ENCODE results near the gene COL15A1.

Gene COL15A1

DNA sequence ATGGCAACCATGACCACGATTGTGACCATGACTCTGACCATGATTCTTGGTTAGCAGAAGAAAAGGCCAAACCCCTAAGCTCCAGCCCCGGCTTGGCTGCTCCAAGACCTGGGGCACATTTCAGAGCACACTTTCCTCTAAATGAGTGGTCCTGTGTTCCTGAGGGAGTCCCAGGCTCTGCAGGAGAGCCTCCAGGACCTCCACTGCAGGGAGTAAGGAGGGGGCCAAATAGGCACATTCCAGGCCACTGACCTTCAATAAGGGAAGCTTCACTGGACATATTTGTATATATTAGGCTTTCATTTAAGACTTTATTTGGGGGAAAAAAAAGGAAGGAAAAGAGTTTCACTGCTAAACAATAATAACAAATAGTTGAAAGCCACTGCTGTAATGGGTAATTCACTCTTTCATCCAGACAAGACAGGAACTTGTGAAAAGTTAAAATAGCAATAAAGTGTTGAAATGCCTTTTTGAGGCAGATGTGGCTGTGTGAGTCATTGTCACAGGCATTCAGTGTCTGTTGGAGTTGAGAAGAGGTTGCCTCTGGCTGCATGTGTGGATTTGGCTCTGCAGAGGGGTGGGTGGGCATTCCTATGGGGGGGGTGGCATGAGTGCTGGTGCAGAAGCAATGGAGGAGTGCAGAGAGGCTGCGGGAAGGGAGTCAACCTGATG is 97.3 kb downstream of the COL15A1 start:
- Histone ChIP-seq H3K27me3 (ENCODE audit: control insufficient read depth in 1 of 2, insufficient read depth in 2 of 2, low read length in 2 of 2) (no peaks in the 10 kb centered on the region), H3K4me1 (ENCODE audit: control insufficient read depth in 1 of 2, insufficient read depth in 2 of 2, low read length in 2 of 2) (no peaks in the 10 kb centered on the region), H3K4me3 (ENCODE audit: low read depth in 1 of 2, low read length in 2 of 2) (no peak overlapping the region), H3K9ac (ENCODE audit: low read depth in 1 of 2, low read length in 2 of 2) (no peak overlapping the region), H3K27ac (ENCODE audit: low read depth, low read length) (no peak overlapping the region), H3K36me3 (ENCODE audit: control insufficient read depth in 1 of 2, insufficient read depth in 2 of 2, low read length in 2 of 2) (no peaks in the 10 kb centered on the region), H3K9me3 (ENCODE audit: control insufficient read depth in 1 of 2, low read length in 2 of 2) (no peaks in the 10 kb centered on the region)

DNA sequence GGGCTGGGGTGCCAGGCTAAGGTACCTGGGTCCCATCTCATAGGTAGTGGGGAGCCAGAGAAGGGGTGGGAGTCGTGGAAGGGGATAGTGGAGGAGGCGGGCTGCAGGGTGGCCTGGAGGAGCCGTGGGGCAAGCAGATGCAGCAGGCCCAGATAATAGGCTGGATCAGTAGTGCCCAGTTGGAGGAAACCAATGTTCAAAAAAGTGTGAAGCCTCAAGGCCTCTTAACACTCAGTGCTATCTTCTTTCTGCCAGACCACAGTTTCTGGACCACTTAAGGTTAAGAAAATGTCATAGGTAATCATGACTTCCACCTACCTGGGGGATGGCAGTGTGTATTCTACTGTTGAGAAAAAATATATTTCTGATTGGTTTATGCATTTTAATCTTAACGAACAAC is 97.9 kb downstream of the COL15A1 start:
- no peaks in the 10 kb centered on the region for H3K36me3 ChIP-seq (ENCODE audit: control insufficient read depth in 1 of 2, insufficient read depth in 2 of 2, low read length in 2 of 2)
- H3K4me3 ChIP-seq (ENCODE audit: low read depth in 1 of 2, low read length in 2 of 2), result no peak overlapping the region
- no peaks in the 10 kb centered on the region for H3K9me3 ChIP-seq (ENCODE audit: control insufficient read depth in 1 of 2, low read length in 2 of 2)
- H3K9ac ChIP-seq (ENCODE audit: low read depth in 1 of 2, low read length in 2 of 2), result no peak overlapping the region
- H3K27me3 ChIP-seq (ENCODE audit: control insufficient read depth in 1 of 2, insufficient read depth in 2 of 2, low read length in 2 of 2), result no peaks in the 10 kb centered on the region
- H3K27ac ChIP-seq (ENCODE audit: low read depth, low read length), result no peak overlapping the region
- no peaks in the 10 kb centered on the region for H3K4me1 ChIP-seq (ENCODE audit: control insufficient read depth in 1 of 2, insufficient read depth in 2 of 2, low read length in 2 of 2)

GRCh38 chr9:99042620-99043019 is 98.9 kb downstream of the COL15A1 start:
- no peaks in the 10 kb centered on the region for H3K9me3 ChIP-seq (ENCODE audit: control insufficient read depth in 1 of 2, low read length in 2 of 2)
- no peaks in the 10 kb centered on the region for H3K36me3 ChIP-seq (ENCODE audit: control insufficient read depth in 1 of 2, insufficient read depth in 2 of 2, low read length in 2 of 2)
- H3K4me3 ChIP-seq (ENCODE audit: low read depth in 1 of 2, low read length in 2 of 2), result no peak overlapping the region
- H3K27ac ChIP-seq (ENCODE audit: low read depth, low read length), result no peak overlapping the region
- no peaks in the 10 kb centered on the region for H3K27me3 ChIP-seq (ENCODE audit: control insufficient read depth in 1 of 2, insufficient read depth in 2 of 2, low read length in 2 of 2)
- no peak overlapping the region for H3K9ac ChIP-seq (ENCODE audit: low read depth in 1 of 2, low read length in 2 of 2)
- no peaks in the 10 kb centered on the region for H3K4me1 ChIP-seq (ENCODE audit: control insufficient read depth in 1 of 2, insufficient read depth in 2 of 2, low read length in 2 of 2)

- Histone ChIP-seq H3K36me3 (ENCODE audit: control insufficient read depth in 1 of 2, insufficient read depth in 2 of 2, low read length in 2 of 2) (no peaks in the 10 kb centered on the region), H3K27me3 (ENCODE audit: control insufficient read depth in 1 of 2, insufficient read depth in 2 of 2, low read length in 2 of 2) (no peaks in the 10 kb centered on the region), H3K4me1 (ENCODE audit: control insufficient read depth in 1 of 2, insufficient read depth in 2 of 2, low read length in 2 of 2) (no peaks in the 10 kb centered on the region), H3K9me3 (ENCODE audit: control insufficient read depth in 1 of 2, low read length in 2 of 2) (no peaks in the 10 kb centered on the region), H3K27ac (ENCODE audit: low read depth, low read length) (no peak overlapping the region), H3K4me3 (ENCODE audit: low read depth in 1 of 2, low read length in 2 of 2) (no peak overlapping the region), H3K9ac (ENCODE audit: low read depth in 1 of 2, low read length in 2 of 2) (no peak overlapping the region)
These were observed 101.1 kb downstream of the COL15A1 start for GRCh38 chr9:99044827-99045226.

DNA sequence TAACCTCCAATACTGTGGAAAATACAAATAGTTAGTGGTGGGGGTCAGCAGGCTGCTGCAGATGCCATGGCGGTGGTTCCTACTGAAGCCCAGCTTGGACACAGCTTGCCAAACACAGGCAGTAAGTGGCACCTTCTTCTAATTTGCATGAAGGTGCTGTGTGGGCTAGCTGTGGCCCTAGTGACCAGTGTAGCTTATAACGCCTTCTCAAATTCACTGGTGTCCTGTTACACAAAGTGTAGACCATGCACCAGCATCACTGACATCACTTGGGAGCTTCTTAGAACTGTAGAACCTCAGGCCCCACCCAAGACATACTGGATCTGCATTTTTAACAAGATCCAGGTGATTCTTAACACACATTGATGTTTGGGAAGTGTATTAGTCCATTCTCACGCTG is 102.4 kb downstream of the COL15A1 start:
- H3K36me3 ChIP-seq (ENCODE audit: control insufficient read depth in 1 of 2, insufficient read depth in 2 of 2, low read length in 2 of 2), result no peaks in the 10 kb centered on the region
- H3K9me3 ChIP-seq (ENCODE audit: control insufficient read depth in 1 of 2, low read length in 2 of 2), result no peaks in the 10 kb centered on the region

DNA sequence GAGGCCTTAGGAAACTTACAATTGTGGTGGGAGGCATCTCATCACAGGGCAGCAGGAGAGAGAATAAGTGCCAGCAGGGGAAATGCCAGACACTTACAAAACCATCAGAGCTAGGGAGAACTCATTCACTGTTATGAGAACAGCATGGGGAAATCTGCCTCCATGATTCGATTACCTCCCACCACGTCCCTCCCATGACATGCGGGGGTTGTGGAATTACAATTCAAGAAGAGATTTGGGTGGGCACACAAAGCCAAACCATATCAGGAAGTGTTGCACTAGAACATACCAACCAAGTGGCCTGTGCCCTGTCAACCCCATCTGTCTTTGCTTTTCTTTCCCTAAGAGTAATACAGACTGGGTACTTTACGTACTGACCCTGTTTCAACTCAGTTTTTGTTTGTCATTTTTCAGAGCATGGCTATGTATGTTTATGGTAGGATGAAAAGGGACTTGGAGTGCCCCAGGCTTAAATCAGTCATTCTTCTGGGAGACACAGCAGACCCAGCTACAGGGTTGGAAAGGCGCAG is 102.9 kb downstream of the COL15A1 start:
- Histone ChIP-seq H3K27ac (ENCODE audit: low read depth, low read length) (no peak overlapping the region), H3K36me3 (ENCODE audit: control insufficient read depth in 1 of 2, insufficient read depth in 2 of 2, low read length in 2 of 2) (no peaks in the 10 kb centered on the region)

More for the DNA sequence above, 102.4 kb downstream of the COL15A1 start:
- Histone ChIP-seq H3K4me1 (ENCODE audit: control insufficient read depth in 1 of 2, insufficient read depth in 2 of 2, low read length in 2 of 2) (no peaks in the 10 kb centered on the region), H3K27ac (ENCODE audit: low read depth, low read length) (no peak overlapping the region), H3K27me3 (ENCODE audit: control insufficient read depth in 1 of 2, insufficient read depth in 2 of 2, low read length in 2 of 2) (no peaks in the 10 kb centered on the region), H3K4me3 (ENCODE audit: low read depth in 1 of 2, low read length in 2 of 2) (no peak overlapping the region), H3K9ac (ENCODE audit: low read depth in 1 of 2, low read length in 2 of 2) (no peak overlapping the region)

DNA sequence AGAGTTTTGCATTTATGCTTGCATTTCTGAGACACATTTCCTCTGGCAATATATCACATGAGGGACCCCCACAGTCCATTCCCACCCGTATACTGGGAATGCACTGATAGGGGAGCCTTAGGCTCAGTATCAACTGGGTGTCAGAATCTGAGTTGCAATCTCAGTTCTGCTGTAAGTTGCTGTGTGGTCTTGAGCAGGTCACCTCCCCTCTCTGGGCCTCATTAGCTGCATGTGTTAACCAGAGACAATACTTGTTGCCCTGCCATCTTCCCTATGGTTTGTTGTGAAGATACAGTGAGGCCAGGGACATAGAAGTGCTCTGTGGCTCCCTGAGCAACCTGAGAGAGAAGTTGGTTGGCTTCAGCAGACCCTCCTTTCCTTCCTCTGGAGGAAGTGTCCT is 105.5 kb downstream of the COL15A1 start:
- Histone ChIP-seq H3K36me3 (ENCODE audit: control insufficient read depth in 1 of 2, insufficient read depth in 2 of 2, low read length in 2 of 2) (no peaks in the 10 kb centered on the region), H3K27ac (ENCODE audit: low read depth, low read length) (no peak overlapping the region)

More for the DNA sequence above, 102.9 kb downstream of the COL15A1 start:
- Histone ChIP-seq H3K9me3 (ENCODE audit: control insufficient read depth in 1 of 2, low read length in 2 of 2) (no peaks in the 10 kb centered on the region), H3K4me1 (ENCODE audit: control insufficient read depth in 1 of 2, insufficient read depth in 2 of 2, low read length in 2 of 2) (no peaks in the 10 kb centered on the region), H3K9ac (ENCODE audit: low read depth in 1 of 2, low read length in 2 of 2) (no peak overlapping the region), H3K27me3 (ENCODE audit: control insufficient read depth in 1 of 2, insufficient read depth in 2 of 2, low read length in 2 of 2) (no peaks in the 10 kb centered on the region), H3K4me3 (ENCODE audit: low read depth in 1 of 2, low read length in 2 of 2) (no peak overlapping the region)

DNA sequence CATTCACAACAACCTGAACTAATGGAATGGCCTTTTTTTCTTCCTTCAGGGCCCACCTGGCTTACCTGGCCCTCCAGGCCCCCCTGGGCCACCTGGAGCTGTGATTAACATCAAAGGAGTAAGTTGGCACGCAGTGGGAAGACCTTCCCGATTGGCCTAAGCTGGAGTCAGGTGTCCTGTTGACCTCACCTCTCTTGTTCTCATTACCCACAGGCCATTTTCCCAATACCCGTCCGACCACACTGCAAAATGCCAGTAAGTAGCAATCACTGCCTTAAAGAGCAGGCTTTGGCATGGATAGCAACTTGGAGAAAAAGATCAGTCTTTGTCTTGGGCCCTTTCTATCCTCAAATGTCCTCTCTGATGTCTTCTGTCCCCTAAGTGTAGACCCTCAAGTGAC is 105.9 kb downstream of the COL15A1 start:
- no peak overlapping the region for H3K9ac ChIP-seq (ENCODE audit: low read depth in 1 of 2, low read length in 2 of 2)
- H3K4me1 ChIP-seq (ENCODE audit: control insufficient read depth in 1 of 2, insufficient read depth in 2 of 2, low read length in 2 of 2), result peaks cover 0 to 13% of the 10 kb centered on the region in 2 donors
- H3K36me3 ChIP-seq (ENCODE audit: control insufficient read depth in 1 of 2, insufficient read depth in 2 of 2, low read length in 2 of 2), result no peaks in the 10 kb centered on the region
- no peaks in the 10 kb centered on the region for H3K27me3 ChIP-seq (ENCODE audit: control insufficient read depth in 1 of 2, insufficient read depth in 2 of 2, low read length in 2 of 2)
- H3K9me3 ChIP-seq (ENCODE audit: control insufficient read depth in 1 of 2, low read length in 2 of 2), result no peaks in the 10 kb centered on the region
- no peak overlapping the region for H3K27ac ChIP-seq (ENCODE audit: low read depth, low read length)
- H3K4me3 ChIP-seq (ENCODE audit: low read depth in 1 of 2, low read length in 2 of 2), result no peak overlapping the region

More for the DNA sequence above, 105.5 kb downstream of the COL15A1 start:
- Histone ChIP-seq H3K4me3 (ENCODE audit: low read depth in 1 of 2, low read length in 2 of 2) (no peak overlapping the region), H3K9ac (ENCODE audit: low read depth in 1 of 2, low read length in 2 of 2) (no peak overlapping the region), H3K4me1 (ENCODE audit: control insufficient read depth in 1 of 2, insufficient read depth in 2 of 2, low read length in 2 of 2) (peaks cover 0 to 13% of the 10 kb centered on the region in 2 donors), H3K27me3 (ENCODE audit: control insufficient read depth in 1 of 2, insufficient read depth in 2 of 2, low read length in 2 of 2) (no peaks in the 10 kb centered on the region), H3K9me3 (ENCODE audit: control insufficient read depth in 1 of 2, low read length in 2 of 2) (no peaks in the 10 kb centered on the region)

DNA sequence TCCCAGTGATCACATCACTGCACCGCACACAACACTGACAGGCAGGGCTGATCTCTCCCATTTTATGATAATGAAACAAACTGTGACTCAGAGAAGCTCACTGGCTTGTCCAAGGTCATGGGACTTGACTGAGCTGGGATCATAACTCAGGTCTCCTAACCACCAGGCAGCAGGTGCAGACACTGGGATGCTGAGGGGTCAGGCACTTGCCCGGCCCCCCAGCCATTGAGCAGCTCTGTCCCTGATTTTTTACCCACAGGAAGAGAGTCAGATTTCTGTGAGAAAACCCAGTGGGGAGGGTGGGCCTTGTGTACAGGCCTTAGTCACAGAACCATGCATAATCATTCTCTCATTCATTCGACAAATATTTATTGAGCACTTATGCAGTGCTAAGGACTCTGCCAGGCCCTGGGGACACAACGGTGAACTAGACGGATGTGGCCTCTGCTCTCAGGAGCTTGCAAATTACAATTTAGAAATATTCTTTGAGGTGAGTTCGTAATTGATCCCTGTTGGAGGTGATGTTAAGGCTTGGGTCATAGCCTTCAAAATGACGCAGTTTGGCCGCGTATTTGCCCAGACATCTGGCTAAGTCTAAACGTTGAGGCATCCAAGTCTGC is 106.7 kb downstream of the COL15A1 start:
- H3K4me1 ChIP-seq (ENCODE audit: control insufficient read depth in 1 of 2, insufficient read depth in 2 of 2, low read length in 2 of 2), result peaks cover 0 to 13% of the 10 kb centered on the region in 2 donors
- no peaks in the 10 kb centered on the region for H3K36me3 ChIP-seq (ENCODE audit: control insufficient read depth in 1 of 2, insufficient read depth in 2 of 2, low read length in 2 of 2)
- no peak overlapping the region for H3K9ac ChIP-seq (ENCODE audit: low read depth in 1 of 2, low read length in 2 of 2)
- H3K27ac ChIP-seq (ENCODE audit: low read depth, low read length), result no peak overlapping the region
- H3K9me3 ChIP-seq (ENCODE audit: control insufficient read depth in 1 of 2, low read length in 2 of 2), result no peaks in the 10 kb centered on the region
- H3K4me3 ChIP-seq (ENCODE audit: low read depth in 1 of 2, low read length in 2 of 2), result no peak overlapping the region
- H3K27me3 ChIP-seq (ENCODE audit: control insufficient read depth in 1 of 2, insufficient read depth in 2 of 2, low read length in 2 of 2), result no peaks in the 10 kb centered on the region

- Histone ChIP-seq H3K27ac (ENCODE audit: low read depth, low read length) (no peak overlapping the region), H3K4me1 (ENCODE audit: control insufficient read depth in 1 of 2, insufficient read depth in 2 of 2, low read length in 2 of 2) (peaks cover 0 to 13% of the 10 kb centered on the region in 2 donors), H3K27me3 (ENCODE audit: control insufficient read depth in 1 of 2, insufficient read depth in 2 of 2, low read length in 2 of 2) (no peaks in the 10 kb centered on the region), H3K9ac (ENCODE audit: low read depth in 1 of 2, low read length in 2 of 2) (no peak overlapping the region), H3K4me3 (ENCODE audit: low read depth in 1 of 2, low read length in 2 of 2) (no peak overlapping the region), H3K9me3 (ENCODE audit: control insufficient read depth in 1 of 2, low read length in 2 of 2) (no peaks in the 10 kb centered on the region), H3K36me3 (ENCODE audit: control insufficient read depth in 1 of 2, insufficient read depth in 2 of 2, low read length in 2 of 2) (no peaks in the 10 kb centered on the region)
These were observed 107.2 kb downstream of the COL15A1 start for GRCh38 chr9:99050924-99051323.

All from duodenal mucosa (tissue), 2 donors.